NCI-H82 treated with DMSO at 0.1 percent for 48 hours (cell line): ENCODE measurements around the gene TSEN2.

Source experiments
- DNase-seq: peaks from one replicate; lab custom pipeline; 2025; ENCODE audit not compliant: unreplicated experiment; lab: John Stamatoyannopoulos, UW

The TSEN2 gene

GRCh38 chr3:12545473-12545791, 61.2 kb downstream of the TSEN2 start, which contains the start of gene MKRN2OS:
Gene MKRN2OS (minus strand): TSS chr3:12545499. CDS start chr3:12545464, 35 bp downstream.
- DNase-seq, result no peak

GRCh38 chr3:12549971-12550760, 65.9 kb downstream of the TSEN2 start:
- DNase-seq, result no peak

- DNase-seq, result no peak
These were observed 69.7 kb downstream of the TSEN2 start for GRCh38 chr3:12553921-12554391.

- no peak for DNase-seq
These were observed 72.0 kb downstream of the TSEN2 start for GRCh38 chr3:12556314-12556689.

- DNase-seq, result peak; percentile 58
These were observed 72.6 kb downstream of the TSEN2 start, which contains the start of gene MKRN2 for GRCh38 chr3:12556690-12557472. Gene MKRN2 (plus strand): TSS chr3:12557087. CDS start chr3:12557151, 64 bp downstream.

GRCh38 chr3:12557473-12558100, 73.3 kb downstream of the TSEN2 start:
- DNase-seq, result no peak

GRCh38 chr3:12558706-12559105, 74.4 kb downstream of the TSEN2 start:
- DNase-seq, result no peak

GRCh38 chr3:12559520-12559919, 75.2 kb downstream of the TSEN2 start:
- DNase-seq, result no peak

- DNase-seq, result no peak
These were observed 76.4 kb downstream of the TSEN2 start for GRCh38 chr3:12560505-12561190.

- no peak for DNase-seq
These were observed 77.1 kb downstream of the TSEN2 start for GRCh38 chr3:12561397-12561796.

GRCh38 chr3:12562451-12562850, 78.2 kb downstream of the TSEN2 start:
- DNase-seq, result no peak

- no peak for DNase-seq
These were observed 82.7 kb downstream of the TSEN2 start for GRCh38 chr3:12566976-12567375.

- no peak for DNase-seq
These were observed 84.5 kb downstream of the TSEN2 start for GRCh38 chr3:12568747-12569146.

GRCh38 chr3:12569836-12570235, 85.6 kb downstream of the TSEN2 start:
- no peak for DNase-seq

GRCh38 chr3:12571986-12572385, 87.7 kb downstream of the TSEN2 start:
- DNase-seq, result no peak

- no peak for DNase-seq
These were observed 89.9 kb downstream of the TSEN2 start for GRCh38 chr3:12574131-12574530.

GRCh38 chr3:12574661-12575060, 90.4 kb downstream of the TSEN2 start:
- DNase-seq, result no peak

GRCh38 chr3:12577379-12577778, 93.1 kb downstream of the TSEN2 start:
- DNase-seq, result no peak

- no peak for DNase-seq
These were observed 94.5 kb downstream of the TSEN2 start for GRCh38 chr3:12578742-12579141.

GRCh38 chr3:12579456-12579855, 95.2 kb downstream of the TSEN2 start:
- no peak for DNase-seq

- DNase-seq, result no peak
These were observed 95.6 kb downstream of the TSEN2 start for GRCh38 chr3:12579905-12580304.
